ENCODE measurements around the gene GLI1. TPM values are rescaled to one million over a fixed set of nuclear protein-coding genes. Genes with fewer than 3 reads are reported as not detected.
"Not testable (repeated sequence)": the region's sequence is repeated elsewhere in the genome, so short reads cannot be mapped to it uniquely, and the experiment has no call there.

Gene GLI1
- total RNA-seq, 1 donor from 2014 or later: 0.96 TPM

DNA sequence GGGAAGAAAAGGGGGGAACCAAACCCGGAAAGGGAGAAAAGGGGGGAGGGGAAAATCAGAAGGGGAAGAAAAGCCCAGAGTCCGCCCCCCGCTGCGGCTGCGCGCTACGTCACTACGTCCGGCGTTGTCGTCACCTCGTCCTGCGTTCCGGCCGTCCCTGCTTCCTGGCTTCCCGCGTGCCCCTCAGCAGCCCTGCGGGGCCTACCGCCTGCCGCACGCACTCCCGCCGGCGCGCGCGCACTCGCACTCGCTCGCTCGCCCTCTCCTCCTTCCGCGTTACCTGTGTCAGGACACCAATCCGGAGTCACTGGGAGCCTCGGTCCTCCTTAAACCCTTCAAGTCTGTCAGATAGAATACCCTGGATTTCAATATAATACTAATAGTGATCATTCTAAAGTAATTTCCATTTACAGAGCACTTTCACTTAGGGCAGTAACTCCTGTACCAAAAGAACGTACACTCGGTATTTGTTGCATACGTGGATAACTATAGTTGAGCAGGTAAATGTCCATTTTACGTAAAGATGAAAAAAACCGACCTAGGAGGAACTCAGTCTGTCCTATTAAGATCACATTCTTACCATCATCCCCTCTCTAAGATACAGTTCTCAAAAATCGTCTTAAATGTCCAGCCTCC is 28.5 kb upstream of the GLI1 start, which contains the start of gene R3HDM2:
Gene R3HDM2 (minus strand): TSS at position 113 of the 636 bp plus-strand sequence. CDS start 120,615 bp downstream, outside the sequence.
- H3K9me3 Mint-ChIP-seq: no peaks in the 10 kb centered on the region
- intact Hi-C loops (cut with micrococcal nuclease): loop anchor here (1.0 kb wide), 4 partner anchors 22 to 192 kb away; partner anchors contain the start of gene GLI1
- H3K4me3 Mint-ChIP-seq: peak within 1 kb of the TSS; percentile 99
- peak within 1 kb of the TSS; percentile 99 for H3K27ac Mint-ChIP-seq
- H3K36me3 Mint-ChIP-seq (ENCODE audit: low read depth): peaks cover 5% of the 10 kb centered on the region
- peaks cover 33% of the 10 kb centered on the region for H3K4me1 Mint-ChIP-seq
- DNase-seq: peak; percentile 98
- no peaks in the 10 kb centered on the region for H3K27me3 Mint-ChIP-seq

GRCh38 chr12:57431654-57432188 is 27.9 kb upstream of the GLI1 start:
- Mint-ChIP-seq H3K9me3 (no peaks in the 10 kb centered on the region), H3K4me3 (peak overlapping the region; percentile 87), H3K36me3 (ENCODE audit: low read depth) (peaks cover 2% of the 10 kb centered on the region), H3K27ac (peak overlapping the region; percentile 96), H3K27me3 (no peaks in the 10 kb centered on the region), H3K4me1 (peaks cover 30% of the 10 kb centered on the region)
- no peak for DNase-seq
- intact Hi-C loops (cut with micrococcal nuclease): loop anchor here (1.0 kb wide), 3 partner anchors 22 to 192 kb away; partner anchors contain the start of gene GLI1

DNA sequence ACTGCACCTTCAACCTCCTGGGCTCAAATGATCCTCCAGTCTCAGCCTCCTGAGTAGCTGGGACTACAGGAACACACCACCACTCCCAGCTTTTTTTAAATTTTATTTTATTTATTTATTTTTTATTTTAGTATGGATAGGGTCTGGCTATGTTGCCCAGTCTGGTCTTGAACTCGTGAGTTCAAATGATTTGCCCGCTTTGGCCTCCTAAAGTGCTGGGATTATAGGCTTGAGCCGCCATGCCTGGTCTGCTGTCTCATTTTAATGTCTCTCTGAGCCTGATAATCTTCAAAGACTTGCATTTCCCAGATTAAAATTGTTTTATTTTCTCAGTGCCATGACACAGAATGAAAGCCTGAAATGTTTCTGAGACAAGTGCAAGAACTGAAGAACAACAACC is 26.2 kb upstream of the GLI1 start:
- H3K4me1 Mint-ChIP-seq: peaks cover 27% of the 10 kb centered on the region

DNA sequence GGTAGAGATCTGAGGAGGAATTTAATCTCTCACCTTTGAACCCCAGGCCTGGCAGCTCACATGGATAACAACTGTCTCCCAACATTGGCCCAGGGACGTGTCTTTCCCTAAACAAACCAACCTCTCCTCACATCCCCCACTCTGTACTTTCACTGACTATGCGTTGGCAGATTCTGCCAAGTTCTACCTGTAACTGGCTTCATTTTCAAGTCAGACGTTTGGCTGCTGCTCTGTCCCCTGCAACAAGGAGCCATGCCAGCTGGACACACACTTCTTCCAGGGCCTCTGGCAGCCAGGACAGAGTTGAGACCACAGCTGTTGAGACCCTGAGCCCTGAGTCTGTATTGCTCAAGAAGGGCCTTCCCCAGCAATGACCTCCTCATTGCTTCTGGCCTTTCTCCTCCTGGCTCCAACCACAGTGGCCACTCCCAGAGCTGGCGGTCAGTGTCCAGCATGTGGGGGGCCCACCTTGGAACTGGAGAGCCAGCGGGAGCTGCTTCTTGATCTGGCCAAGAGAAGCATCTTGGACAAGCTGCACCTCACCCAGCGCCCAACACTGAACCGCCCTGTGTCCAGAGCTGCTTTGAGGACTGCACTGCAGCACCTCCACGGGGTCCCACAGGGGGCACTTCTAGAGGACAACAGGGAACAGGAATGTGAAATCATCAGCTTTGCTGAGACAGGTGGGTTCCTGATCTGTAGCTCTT is 24.9 kb upstream of the GLI1 start, which contains the start of gene INHBC:
Gene INHBC (plus strand): TSS at position 268 of the 707 bp plus-strand sequence. CDS start 103 bp downstream, at position 371.
- Mint-ChIP-seq H3K36me3 (ENCODE audit: low read depth) (no peaks in the 10 kb centered on the region), H3K9me3 (no peaks in the 10 kb centered on the region), H3K4me1 (peaks cover 21% of the 10 kb centered on the region), H3K4me3 (no peak within 1 kb of the TSS), H3K27ac (peak within 1 kb of the TSS; percentile 59), H3K27me3 (peaks cover 7% of the 10 kb centered on the region)
- DNase-seq: no peak
- intact Hi-C loops (cut with micrococcal nuclease): no loop called here

More for the DNA sequence above, 26.2 kb upstream of the GLI1 start:
- Mint-ChIP-seq H3K9me3 (no peaks in the 10 kb centered on the region), H3K36me3 (ENCODE audit: low read depth) (no peaks in the 10 kb centered on the region), H3K27me3 (no peaks in the 10 kb centered on the region), H3K4me3 (no peak overlapping the region), H3K27ac (no peak overlapping the region)
- DNase-seq: no peak
- intact Hi-C loops (cut with micrococcal nuclease): no loop called here

DNA sequence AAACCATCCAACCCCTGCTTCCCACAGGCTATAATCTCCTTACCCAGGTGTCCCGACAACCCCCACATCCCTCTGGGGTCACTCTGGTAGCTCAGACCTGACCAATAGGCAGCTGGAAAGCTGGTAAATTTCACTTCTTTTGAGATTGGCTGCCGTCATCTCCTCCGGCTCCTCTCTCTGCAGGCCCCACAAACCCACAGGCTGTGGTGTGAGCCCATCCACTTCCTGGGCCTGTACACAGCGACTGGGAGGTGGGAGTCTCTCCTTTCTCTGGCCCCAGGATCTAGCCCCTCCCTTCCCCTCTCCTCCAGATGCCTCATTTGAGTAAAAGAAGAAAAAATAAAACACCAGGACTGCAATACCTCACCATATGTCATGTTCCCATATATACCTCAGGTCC is 24.3 kb upstream of the GLI1 start:
- intact Hi-C loops (cut with micrococcal nuclease): no loop called here
- H3K9me3 Mint-ChIP-seq: no peaks in the 10 kb centered on the region
- no peak for DNase-seq
- H3K36me3 Mint-ChIP-seq (ENCODE audit: low read depth): no peaks in the 10 kb centered on the region
- peak overlapping the region; percentile 59 for H3K27ac Mint-ChIP-seq
- H3K27me3 Mint-ChIP-seq: peaks cover 10% of the 10 kb centered on the region
- H3K4me1 Mint-ChIP-seq: peaks cover 16% of the 10 kb centered on the region
- H3K4me3 Mint-ChIP-seq: no peak overlapping the region

- no peak overlapping the region for H3K4me3 Mint-ChIP-seq
- intact Hi-C loops (cut with micrococcal nuclease): no loop called here
- peaks cover 11% of the 10 kb centered on the region for H3K9me3 Mint-ChIP-seq
- H3K27me3 Mint-ChIP-seq: peaks cover 14% of the 10 kb centered on the region
- peaks cover 4% of the 10 kb centered on the region for H3K4me1 Mint-ChIP-seq
- DNase-seq: no peak
- no peak overlapping the region for H3K27ac Mint-ChIP-seq
- peaks cover 2% of the 10 kb centered on the region for H3K36me3 Mint-ChIP-seq (ENCODE audit: low read depth)
These were observed 21.2 kb upstream of the GLI1 start for GRCh38 chr12:57438400-57438799.

- Mint-ChIP-seq H3K9me3 (peaks cover 11% of the 10 kb centered on the region), H3K36me3 (ENCODE audit: low read depth) (peaks cover 2% of the 10 kb centered on the region), H3K4me1 (peaks cover 4% of the 10 kb centered on the region), H3K27me3 (peaks cover 14% of the 10 kb centered on the region), H3K27ac (no peak overlapping the region), H3K4me3 (no peak overlapping the region)
- no peak for DNase-seq
- intact Hi-C loops (cut with micrococcal nuclease): no loop called here
These were observed 19.8 kb upstream of the GLI1 start for GRCh38 chr12:57439762-57440266.

DNA sequence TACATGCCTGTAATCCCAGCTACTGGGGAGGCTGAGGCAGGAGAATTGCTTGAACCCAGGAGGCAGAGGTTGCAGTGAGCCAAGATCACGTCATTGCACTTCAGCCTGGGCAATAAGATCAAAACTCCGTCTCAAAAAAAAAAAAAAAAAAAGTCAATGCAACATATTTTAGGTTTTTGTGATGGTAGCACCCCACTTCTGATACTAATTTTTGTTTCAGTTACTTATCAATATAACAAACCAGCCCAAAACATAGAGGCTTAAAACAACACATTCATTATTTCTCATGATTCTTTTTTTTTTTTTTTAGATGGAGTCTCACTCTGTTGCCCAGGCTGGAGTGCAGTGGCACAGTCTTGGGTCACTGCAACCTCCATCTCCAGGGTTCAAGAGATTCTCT is 18.2 kb upstream of the GLI1 start:
- H3K36me3 Mint-ChIP-seq (ENCODE audit: low read depth); DNase-seq; intact Hi-C loops (cut with micrococcal nuclease); H3K27ac Mint-ChIP-seq; H3K4me1 Mint-ChIP-seq; H3K4me3 Mint-ChIP-seq: not testable (repeated sequence)
- Mint-ChIP-seq H3K27me3 (peaks cover 14% of the 10 kb centered on the region), H3K9me3 (peaks cover 11% of the 10 kb centered on the region)

GRCh38 chr12:57441846-57442427 is 17.6 kb upstream of the GLI1 start:
- Mint-ChIP-seq H3K27ac (no peak overlapping the region), H3K4me1 (no peaks in the 10 kb centered on the region), H3K27me3 (peaks cover 14% of the 10 kb centered on the region), H3K4me3 (no peak overlapping the region), H3K36me3 (ENCODE audit: low read depth) (peaks cover 2% of the 10 kb centered on the region), H3K9me3 (peaks cover 11% of the 10 kb centered on the region)
- intact Hi-C loops (cut with micrococcal nuclease): no loop called here
- no peak for DNase-seq

- DNase-seq; H3K27ac Mint-ChIP-seq; intact Hi-C loops (cut with micrococcal nuclease); H3K36me3 Mint-ChIP-seq (ENCODE audit: low read depth); H3K4me3 Mint-ChIP-seq; H3K4me1 Mint-ChIP-seq: not testable (repeated sequence)
- Mint-ChIP-seq H3K27me3 (peaks cover 11% of the 10 kb centered on the region), H3K9me3 (peaks cover 11% of the 10 kb centered on the region)
These were observed 15.2 kb upstream of the GLI1 start for GRCh38 chr12:57444337-57444736.

DNA sequence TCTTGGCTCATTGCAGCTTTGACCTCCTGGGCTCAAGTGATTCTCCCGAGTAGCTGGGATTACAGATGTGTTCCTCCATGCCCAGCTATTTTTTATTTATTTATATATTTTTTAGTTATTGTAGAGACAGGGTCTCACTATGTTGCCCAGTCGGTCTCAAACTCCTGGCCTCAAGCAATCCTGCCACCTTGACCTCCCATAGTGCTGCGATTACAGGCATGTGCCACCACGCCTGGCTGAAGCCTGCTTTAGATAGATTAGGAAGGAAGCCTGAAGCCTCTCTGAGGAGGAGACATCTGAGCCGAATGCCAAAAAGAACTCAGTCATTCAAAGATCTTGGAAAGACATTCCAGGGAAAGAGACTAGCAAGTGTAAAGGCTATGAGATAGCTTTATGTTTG is 14.8 kb upstream of the GLI1 start:
- Mint-ChIP-seq H3K27ac (no peak overlapping the region), H3K27me3 (peaks cover 7% of the 10 kb centered on the region)

DNA sequence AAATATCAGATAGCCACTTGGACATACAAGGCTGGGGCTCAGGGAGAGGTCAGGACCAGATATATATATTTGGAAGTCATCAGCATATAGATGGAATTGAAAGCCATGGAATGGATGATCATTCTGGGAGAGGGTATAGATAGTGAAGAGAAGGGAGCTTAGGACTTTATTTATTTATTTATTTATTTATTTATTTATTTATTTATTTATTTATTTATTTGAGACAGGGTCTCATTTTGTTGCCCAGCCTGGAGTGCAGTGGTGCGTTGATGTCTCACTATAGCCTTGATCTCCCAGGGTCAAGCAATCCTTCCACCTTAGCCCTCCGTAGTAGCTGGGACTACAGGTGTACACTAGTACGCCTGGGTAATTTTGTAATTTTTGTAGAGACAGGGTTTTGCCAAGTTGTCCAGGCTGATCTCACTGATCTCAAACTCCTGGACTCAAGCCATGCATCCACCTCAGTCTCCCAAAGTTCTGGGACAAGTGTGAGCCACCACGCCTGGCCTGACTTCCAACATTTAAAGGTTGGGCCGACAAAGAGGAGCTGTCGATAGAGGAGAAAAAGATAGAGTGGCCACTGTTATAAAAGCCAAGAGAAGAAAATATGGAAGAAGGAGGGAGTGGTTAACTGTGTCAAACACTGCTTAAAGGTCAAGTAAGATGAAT is 13.2 kb upstream of the GLI1 start:
- Mint-ChIP-seq H3K9me3 (peaks cover 7% of the 10 kb centered on the region), H3K4me1 (no peaks in the 10 kb centered on the region), H3K27ac (no peak overlapping the region), H3K27me3 (no peaks in the 10 kb centered on the region), H3K36me3 (ENCODE audit: low read depth) (no peaks in the 10 kb centered on the region), H3K4me3 (no peak overlapping the region)
- intact Hi-C loops (cut with micrococcal nuclease): no loop called here
- no peak for DNase-seq

More for the DNA sequence above, 14.8 kb upstream of the GLI1 start:
- DNase-seq: no peak
- intact Hi-C loops (cut with micrococcal nuclease): no loop called here
- H3K9me3 Mint-ChIP-seq: peaks cover 11% of the 10 kb centered on the region
- H3K36me3 Mint-ChIP-seq (ENCODE audit: low read depth): peaks cover 2% of the 10 kb centered on the region
- H3K4me3 Mint-ChIP-seq: no peak overlapping the region
- H3K4me1 Mint-ChIP-seq: no peaks in the 10 kb centered on the region

DNA sequence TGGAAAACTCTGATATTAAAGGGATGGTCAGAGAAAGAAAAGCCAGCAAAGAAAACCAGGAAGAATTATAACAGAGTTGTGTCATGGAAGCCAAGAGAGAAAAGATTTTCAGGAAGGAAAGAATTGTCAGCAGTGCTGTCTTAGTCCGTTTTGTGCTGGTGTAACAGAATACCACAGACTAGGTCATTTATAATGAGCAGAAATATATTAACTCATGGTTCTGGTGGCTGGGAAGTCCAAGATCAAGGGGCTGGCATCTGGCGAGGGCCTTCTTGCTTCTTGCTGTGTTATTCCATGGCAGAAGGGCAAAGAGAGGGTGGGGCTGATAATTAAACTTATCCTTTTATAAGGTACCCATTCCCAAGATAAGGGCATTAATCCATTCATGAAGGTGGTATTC is 10.9 kb upstream of the GLI1 start:
- intact Hi-C loops (cut with micrococcal nuclease): no loop called here
- no peaks in the 10 kb centered on the region for H3K27me3 Mint-ChIP-seq
- H3K4me3 Mint-ChIP-seq: no peak overlapping the region
- H3K27ac Mint-ChIP-seq: no peak overlapping the region
- no peaks in the 10 kb centered on the region for H3K9me3 Mint-ChIP-seq
- H3K4me1 Mint-ChIP-seq: peaks cover 5% of the 10 kb centered on the region
- no peaks in the 10 kb centered on the region for H3K36me3 Mint-ChIP-seq (ENCODE audit: low read depth)
- DNase-seq: no peak

All from activated CD4-positive, alpha-beta T cell treated with anti-CD3 and anti-CD28 coated beads, Interleukin-2, amount 10 ng/mL, durations not matched to agents 24 days and 14 days (primary cell).